Erythroblast (primary cell): ENCODE data around the gene ZNF22.
A peak's percentile ranks its signal among the peaks of the same experiment; 100 is the strongest.

Experiments
- DNase-seq, 2 experiments: peaks; one replicate each; lab custom pipeline; 2025; lab: John Stamatoyannopoulos, UW
- GATA1 ChIP-seq: IDR thresholded peaks from 2 replicates; pipeline ENCODE4 v1.6.1; 2011; ENCODE audit warnings: low read depth, mild to moderate bottlenecking, control low read depth, low read length, moderate library complexity
- POLR2A ChIP-seq: IDR thresholded peaks from 2 replicates; pipeline ENCODE4 v1.6.1; 2011; ENCODE audit warnings: mild to moderate bottlenecking, low read length

Gene ZNF22

DNA sequence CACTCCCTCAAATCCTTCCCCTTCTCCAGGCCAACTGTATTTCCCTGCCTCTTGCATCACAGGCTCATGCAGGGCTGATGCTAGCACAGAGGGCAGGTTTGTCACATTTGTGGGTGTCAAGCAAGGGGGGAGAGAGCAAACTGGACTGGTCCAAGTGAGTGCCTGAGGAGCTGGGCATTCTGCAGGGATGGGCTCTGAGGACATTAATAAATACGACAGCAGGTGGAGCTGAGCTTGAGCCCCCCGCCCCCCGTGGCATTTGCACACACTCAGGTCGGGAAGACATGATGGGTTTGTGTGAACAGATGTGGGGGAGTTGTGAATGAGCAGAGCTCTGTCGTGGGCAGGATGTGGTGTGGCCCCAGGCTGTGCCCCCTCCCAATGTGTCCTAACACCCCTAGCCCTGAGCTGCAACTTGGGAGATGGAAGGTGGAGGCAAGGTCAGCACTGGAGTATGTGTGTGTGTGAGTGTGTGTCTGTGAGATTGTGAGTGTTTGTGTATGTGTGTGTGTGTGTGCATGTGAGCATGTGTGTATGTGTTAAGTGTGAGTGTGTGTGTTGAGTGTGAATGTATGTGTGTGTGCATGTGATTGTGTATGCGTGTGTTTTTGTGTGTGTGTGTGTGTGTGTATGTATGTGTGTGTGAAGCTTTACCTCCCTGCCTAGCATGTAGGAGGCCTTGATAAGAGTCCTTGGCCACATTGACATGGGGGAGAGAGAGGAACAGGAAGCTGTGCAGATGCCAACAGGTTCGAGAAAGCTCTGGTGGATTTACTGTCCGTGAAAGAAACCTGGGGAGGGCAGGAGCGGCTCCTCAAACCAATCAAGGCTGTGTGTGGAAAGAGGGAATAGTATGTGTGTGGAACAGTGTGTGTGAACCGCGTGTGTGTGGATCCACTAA is 32.0 kb upstream of the ZNF22 start:
- TF ChIP-seq POLR2A, result no peak
- no peak for TF ChIP-seq GATA1

DNA sequence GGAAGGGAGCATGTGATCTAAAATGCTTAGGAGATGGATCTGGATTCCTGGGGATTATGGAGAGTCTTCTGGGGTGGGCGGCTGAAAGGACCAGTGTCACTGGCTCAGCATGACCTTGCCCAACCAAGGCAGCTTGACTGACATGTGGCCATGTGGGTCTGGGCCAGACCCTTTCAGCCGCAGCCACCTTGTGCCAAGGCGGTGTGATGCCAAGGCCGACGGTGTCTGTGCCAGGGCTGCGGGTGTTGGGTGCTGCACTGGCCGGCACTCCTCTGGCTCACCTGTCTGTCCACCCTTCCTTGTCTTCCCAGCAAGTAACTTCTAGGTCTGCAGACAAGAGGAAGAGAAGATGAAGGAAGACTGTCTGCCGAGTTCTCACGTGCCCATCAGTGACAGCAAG is 30.9 kb upstream of the ZNF22 start:
- DNase-seq, result no peak
- TF ChIP-seq GATA1, result no peak
- TF ChIP-seq POLR2A, result no peak

More for the DNA sequence above, 32.0 kb upstream of the ZNF22 start:
- no peak for DNase-seq

DNA sequence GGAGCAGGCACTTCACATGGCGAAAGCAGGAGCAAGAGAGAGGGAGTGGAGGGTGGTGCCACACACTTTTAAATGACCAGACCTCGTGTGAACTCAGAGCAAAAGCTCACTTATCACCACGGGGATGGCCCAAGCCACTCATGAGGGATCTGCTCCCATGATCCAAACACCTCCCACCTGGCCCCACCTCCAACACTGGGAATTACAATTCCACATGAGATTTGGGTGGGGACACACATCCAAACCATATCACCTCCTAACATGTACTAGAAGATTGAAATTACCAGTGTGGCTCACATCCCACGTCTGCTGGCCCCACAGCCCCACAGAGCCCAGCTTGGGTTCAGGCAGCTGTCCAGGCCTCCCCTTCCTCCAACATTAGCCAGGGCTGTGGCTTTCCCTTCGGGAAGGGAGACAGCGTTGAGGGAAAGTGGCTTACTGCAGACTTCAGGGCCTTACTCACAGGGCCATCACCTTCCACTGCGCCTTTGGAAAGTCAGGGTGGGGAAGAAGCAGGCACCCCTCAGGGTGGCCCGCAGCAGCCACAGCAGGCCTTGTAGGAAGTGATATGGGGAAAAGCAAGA is 29.8 kb upstream of the ZNF22 start:
- DNase-seq, result no peak
- TF ChIP-seq POLR2A (no peak), GATA1 (no peak)

DNA sequence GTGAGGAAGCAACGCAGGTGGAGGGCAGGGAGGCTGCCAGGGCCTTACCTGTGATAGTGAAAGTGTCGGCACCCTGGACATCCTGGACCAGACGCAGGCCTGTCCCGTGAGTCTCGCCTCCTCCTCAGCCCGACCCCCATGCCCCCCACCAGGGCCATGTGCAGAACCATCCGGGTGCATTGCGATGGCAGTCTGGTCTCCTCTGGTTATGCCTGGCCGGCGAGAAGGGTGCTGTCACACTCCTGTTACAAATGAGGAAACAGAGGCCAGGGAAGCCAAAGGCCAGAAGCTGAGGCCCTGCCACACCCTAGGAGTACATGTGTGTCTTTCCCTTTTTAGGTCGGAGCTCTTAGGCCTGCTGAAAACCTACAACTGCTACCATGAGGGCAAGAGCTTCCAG is 29.3 kb upstream of the ZNF22 start:
- TF ChIP-seq POLR2A, result no peak
- TF ChIP-seq GATA1, result no peak
- no peak for DNase-seq

DNA sequence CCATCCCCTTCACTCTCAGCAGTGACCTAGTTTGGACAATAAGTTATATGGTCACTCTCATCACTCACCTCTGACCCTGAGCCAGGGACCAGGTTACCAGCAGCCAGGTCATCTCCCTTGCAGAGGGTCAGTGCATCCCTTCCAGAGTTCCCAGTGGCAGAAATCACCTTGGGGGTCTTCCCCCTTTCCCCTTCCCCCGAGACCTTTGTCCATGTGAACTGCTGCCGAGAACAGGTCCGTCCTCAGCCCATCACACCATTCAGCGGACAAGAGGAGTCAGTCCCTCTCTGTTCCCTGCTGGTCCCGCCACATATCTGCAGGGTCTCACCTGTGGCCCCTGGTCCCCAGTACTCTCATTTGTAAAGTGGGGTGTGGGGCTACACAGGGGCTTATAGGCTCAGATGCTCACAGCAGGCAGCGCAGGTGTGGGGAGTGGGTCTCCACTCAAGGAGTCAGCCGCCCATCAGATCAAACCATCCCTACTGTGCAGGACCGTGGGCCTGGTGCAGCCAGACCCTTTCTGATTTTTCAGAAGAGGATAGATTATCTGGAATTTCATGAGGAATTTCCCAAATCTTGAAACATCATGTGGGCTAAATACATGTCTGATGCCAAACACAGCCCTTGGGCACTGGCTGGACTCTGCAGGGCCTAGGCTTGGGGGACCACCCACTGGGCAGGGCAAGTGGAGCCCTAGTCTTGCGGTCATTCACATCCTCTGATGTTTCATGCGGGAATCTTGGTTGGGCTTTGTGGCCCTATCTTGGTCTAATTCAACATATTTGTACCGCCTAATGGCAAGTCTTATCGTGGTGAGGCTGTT is 28.6 kb upstream of the ZNF22 start:
- no peak for DNase-seq
- no peak for TF ChIP-seq GATA1
- TF ChIP-seq POLR2A, result no peak

DNA sequence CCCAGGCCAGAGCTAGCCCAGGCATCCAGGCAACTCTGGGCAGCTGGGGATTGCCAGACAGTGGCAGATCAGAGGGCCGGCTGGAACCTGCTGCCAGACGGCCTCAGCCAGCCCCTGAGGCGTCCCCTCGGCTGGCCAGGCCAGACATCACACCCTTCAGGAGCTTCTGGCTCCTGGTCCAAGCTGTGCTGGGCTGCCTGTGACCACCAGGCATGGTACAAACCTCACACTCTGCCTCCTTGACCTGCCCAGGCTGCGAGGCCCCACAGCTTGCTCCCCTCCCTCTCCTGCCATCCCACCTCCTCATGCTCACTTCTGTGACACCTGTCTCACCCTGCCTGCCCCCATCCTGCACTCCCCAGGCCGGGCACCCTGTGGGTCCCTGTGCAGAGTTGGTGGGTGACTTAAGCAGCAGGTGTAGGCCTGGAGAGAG is 27.8 kb upstream of the ZNF22 start:
- no peak for DNase-seq
- TF ChIP-seq GATA1 (no peak), POLR2A (no peak)

DNA sequence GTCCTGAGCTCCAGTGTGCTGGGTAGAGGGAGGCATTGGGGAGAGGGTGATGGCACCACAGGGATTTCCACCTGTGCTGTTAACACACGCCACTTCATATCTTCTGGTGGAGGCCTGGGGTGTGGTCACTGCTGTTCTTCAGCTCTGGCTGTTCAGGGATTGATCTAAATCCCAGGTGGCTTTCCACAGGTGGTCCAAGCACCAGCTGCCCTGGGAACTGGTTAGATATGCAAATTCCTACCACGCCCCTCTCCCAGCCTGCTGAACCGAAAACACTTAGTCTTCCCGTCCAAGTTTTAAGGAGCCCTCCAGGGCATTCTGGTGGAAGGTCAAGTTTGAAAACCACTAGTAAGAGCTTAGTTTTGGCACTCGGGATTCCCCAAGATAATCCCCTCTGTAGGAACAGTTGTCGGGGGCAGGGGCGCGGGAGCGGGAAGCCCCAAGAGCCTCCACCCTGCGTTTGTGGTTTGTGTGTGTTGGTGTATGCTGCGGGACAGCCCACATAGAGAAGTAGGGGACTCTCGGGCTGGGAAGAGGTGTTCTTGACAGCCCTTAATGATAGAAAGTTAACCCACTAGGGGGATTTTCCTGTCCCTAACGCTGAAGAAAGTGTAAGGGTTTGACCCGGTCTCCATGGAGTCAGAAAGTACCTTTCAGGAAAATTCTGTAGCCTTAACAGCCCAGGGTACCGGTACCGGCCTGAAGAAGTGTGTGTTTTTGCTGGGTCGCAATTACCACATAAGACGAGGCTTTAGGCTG is 27.2 kb upstream of the ZNF22 start:
- no peak for DNase-seq
- TF ChIP-seq POLR2A, result no peak
- TF ChIP-seq GATA1, result no peak

DNA sequence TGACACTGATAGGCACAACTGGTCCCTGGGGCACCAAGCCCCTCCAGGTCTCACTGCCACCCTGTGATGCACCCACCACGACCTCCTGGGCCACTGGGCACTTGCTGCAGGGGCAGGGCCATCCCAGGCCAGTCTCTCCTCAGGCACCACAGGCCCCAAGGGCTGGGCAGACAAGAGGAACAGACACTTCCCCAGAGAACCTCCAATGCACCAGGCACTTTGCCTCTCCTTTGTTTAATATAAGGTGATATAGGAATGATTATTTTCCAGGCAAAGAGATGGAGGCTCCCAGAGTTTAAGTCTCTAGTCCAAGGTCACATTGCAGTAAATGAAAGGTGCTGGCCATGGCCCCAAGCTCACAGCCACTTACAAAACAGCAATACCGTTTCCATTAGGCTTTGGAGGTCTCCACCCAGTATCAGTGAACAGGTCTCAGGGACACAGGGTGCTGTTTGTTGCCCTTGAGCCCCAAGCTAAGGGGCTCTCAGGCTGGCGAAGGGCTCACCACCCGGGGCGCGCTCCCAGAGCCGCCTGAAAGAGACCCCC is 26.6 kb upstream of the ZNF22 start:
- no peak for TF ChIP-seq POLR2A
- no peak for TF ChIP-seq GATA1
- DNase-seq, result no peak

DNA sequence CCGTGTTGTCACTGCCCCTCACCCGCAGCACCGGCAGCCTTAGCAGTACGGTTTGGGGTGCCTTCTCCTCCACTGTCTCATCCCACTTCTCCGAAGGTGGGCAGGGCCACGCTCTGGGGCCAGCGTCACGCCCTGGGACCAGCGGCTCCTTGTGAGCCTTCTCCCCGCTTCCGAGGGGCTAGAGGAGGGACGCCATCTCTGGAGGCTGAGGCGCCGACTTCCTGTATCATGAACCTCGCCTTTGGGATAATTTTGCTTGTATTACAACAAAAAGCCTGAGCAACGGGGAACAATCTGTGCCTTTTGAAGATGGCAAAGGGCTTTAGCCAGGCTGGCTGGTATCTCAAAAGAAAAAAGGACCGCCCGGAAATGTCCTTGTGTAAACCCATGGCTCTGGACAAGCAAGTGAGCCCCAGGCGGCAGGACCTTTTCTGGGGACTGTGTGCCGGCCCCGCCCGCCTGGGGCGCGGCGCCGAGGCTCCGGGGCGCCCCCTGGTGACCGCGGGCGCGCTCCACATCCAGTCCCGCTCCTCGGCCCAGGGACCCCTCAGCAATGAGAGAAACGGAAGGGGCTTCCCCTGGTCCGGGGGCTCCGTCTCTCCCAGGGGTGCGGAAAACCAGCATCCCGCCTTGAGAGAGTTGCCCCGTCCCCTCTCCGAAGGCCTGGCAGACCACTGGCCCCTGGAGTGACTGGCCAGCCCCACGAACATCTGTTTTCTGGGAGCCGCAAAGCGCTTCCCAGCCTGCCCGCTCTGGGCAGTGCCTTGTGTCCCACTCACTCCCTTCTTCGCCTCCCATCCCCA is 25.9 kb upstream of the ZNF22 start:
- DNase-seq, result peak; percentile 57 to 72
- no peak for TF ChIP-seq POLR2A

DNA sequence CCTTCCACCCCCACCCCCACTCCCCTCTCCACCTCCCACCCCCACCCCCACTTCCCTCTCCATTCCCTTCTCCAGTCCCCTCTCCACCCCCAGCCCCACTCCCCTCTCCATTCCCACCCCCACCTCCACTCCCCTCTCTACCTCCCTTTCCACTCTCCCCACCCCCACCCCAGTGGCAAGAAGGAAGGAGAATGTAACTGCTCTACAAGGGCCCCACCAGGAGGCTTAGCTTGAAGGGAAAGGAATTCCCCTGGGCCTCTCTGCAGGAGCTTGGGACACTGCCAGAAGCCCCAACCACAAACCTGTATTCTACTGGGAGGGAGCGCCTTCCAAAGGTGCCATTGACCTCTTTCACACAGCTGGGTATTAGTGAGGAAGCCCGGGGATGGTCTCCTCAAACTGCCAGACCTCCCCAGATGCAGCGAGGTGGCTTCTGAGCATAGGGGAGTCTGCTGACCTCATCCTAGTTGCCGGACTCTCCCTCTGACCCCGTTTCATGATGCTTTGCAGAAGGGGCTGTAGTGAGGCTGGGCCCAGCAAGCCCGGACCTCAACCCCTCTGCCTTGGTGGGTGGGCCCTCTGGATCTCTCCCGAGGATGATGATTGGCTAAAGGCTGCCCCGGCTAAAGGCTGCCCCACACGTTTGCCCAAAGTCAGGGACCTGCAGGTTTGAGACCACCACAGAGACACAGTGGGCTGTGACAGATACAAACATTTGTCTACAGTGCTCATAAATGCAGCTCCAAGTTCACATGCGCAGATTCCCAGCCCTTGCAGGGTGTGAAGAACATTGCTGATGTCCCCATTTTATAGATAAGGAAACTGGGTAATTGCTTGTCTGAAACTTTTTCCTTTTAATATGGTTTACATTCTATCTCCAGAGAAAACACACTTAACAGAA is 25.0 kb upstream of the ZNF22 start:
- TF ChIP-seq POLR2A, result no peak
- no peak for TF ChIP-seq GATA1

More for the DNA sequence above, 25.0 kb upstream of the ZNF22 start:
- no peak for DNase-seq
